HepG2 (cell line): ENCODE data around the gene PHF3. TPM values are rescaled to one million over a fixed set of nuclear protein-coding genes. Genes with fewer than 3 reads are reported as not detected.

Experiments used
- ARID3A ChIP-seq: IDR thresholded peaks from 2 replicates; pipeline ENCODE4 v1.6.1; 2012; ENCODE audit warnings: low read depth, low read length, improper control_type of control experiment
- ARNTL ChIP-seq: sonication (generic); formaldehyde crosslinking; IDR thresholded peaks from 2 replicates; pipeline ENCODE4 v1.4.0; 2020; ENCODE audit warnings: mild to moderate bottlenecking, missing genetic modification reagents
- ATF5 ChIP-seq: sonication (generic); formaldehyde crosslinking; IDR thresholded peaks from 2 replicates; pipeline ENCODE4 v1.4.0; 2020; ENCODE audit warnings: mild to moderate bottlenecking, low read depth, missing genetic modification reagents
- ATF7-NPFF ChIP-seq: sonication (generic); formaldehyde crosslinking; IDR thresholded peaks from 2 replicates; pipeline ENCODE4 v1.8.1; 2023; ENCODE audit warnings: mild to moderate bottlenecking, low read depth, missing genetic modification reagents, moderate library complexity
- FLYWCH1 ChIP-seq: sonication (generic); formaldehyde crosslinking; IDR thresholded peaks from 2 replicates; pipeline ENCODE4 v1.8.1; 2023; ENCODE audit warnings: mild to moderate bottlenecking, missing genetic modification reagents
- FOSL2 ChIP-seq: sonication (generic); formaldehyde crosslinking; IDR thresholded peaks from 2 replicates; pipeline ENCODE4 v1.4.0; 2020; ENCODE audit warnings: missing genetic modification reagents
- GATAD2A ChIP-seq: IDR thresholded peaks from 2 replicates; pipeline ENCODE4 v1.6.1; 2016
- IRX3 ChIP-seq: sonication (generic); formaldehyde crosslinking; IDR thresholded peaks from 2 replicates; pipeline ENCODE4 v1.8.1; 2023; ENCODE audit warnings: mild to moderate bottlenecking, low read depth, missing genetic modification reagents, borderline replicate concordance
- MAFK ChIP-seq, 2 experiments: IDR thresholded peaks in 1 of 2; conservative IDR thresholded peaks in 1 of 2; 2 replicates each; pipeline ENCODE4 v1.6.1; 2011; ENCODE audit warnings: improper control_type of control experiment in 2 of 2, low read length in 2 of 2
- NRL ChIP-seq: sonication (generic); formaldehyde crosslinking; IDR thresholded peaks from 2 replicates; pipeline ENCODE4 v1.5.0; 2020; ENCODE audit warnings: missing genetic modification reagents, mild to moderate bottlenecking, moderate library complexity, borderline replicate concordance
- PLSCR1 ChIP-seq: sonication (generic); formaldehyde crosslinking; IDR thresholded peaks from 2 replicates; pipeline ENCODE4 v1.5.0; 2020; ENCODE audit warnings: missing genetic modification reagents, mild to moderate bottlenecking, borderline replicate concordance
- SMARCC2 ChIP-seq: fragments of 450-650 bp; IDR thresholded peaks from 2 replicates; pipeline ENCODE4 v1.6.1; 2017; ENCODE audit warnings: antibody characterized with exemption, mild to moderate bottlenecking
- SNRNP70 ChIP-seq: fragments of 200-400 bp; formaldehyde crosslinking; IDR thresholded peaks from 2 replicates; pipeline ENCODE4 v1.6.1; 2017; ENCODE audit warnings: mild to moderate bottlenecking, low read depth, low read length, moderate library complexity
- SPEN ChIP-seq: sonication (generic); formaldehyde crosslinking; IDR thresholded peaks from 2 replicates; pipeline ENCODE4 v1.5.1; 2020; ENCODE audit warnings: low read depth, mild to moderate bottlenecking, missing genetic modification reagents
- TARDBP ChIP-seq: sonication (generic); formaldehyde crosslinking; IDR thresholded peaks from 2 replicates; pipeline ENCODE4 v1.8.0; 2022; ENCODE audit warnings: mild to moderate bottlenecking, missing genetic modification reagents
- TCF12 ChIP-seq, 2 experiments: fragments of 450-650 bp in 1 of 2; sonication (generic) in 1 of 2; formaldehyde crosslinking in 1 of 2; IDR thresholded peaks; 2 replicates each; pipeline versions ENCODE4 v1.6.1 to v1.8.0; 2017 to 2022; ENCODE audit warnings: antibody characterized with exemption in 1 of 2, mild to moderate bottlenecking in 1 of 2, missing genetic modification reagents in 1 of 2, moderate library complexity in 1 of 2
- ZBTB34 ChIP-seq: sonication (generic); formaldehyde crosslinking; IDR thresholded peaks from 2 replicates; pipeline ENCODE4 v1.8.0; 2022; ENCODE audit warnings: mild to moderate bottlenecking, missing genetic modification reagents
- ZNF260 ChIP-seq: sonication (generic); formaldehyde crosslinking; IDR thresholded peaks from 2 replicates; pipeline ENCODE4 v1.4.0; 2020; ENCODE audit warnings: missing genetic modification reagents, low read depth, mild to moderate bottlenecking, borderline replicate concordance
- ZNF451 ChIP-seq: sonication (generic); formaldehyde crosslinking; IDR thresholded peaks from 2 replicates; pipeline ENCODE4 v1.5.0; 2020; ENCODE audit warnings: mild to moderate bottlenecking, missing genetic modification reagents
- ZNF468 ChIP-seq: sonication (generic); formaldehyde crosslinking; IDR thresholded peaks from 2 replicates; pipeline ENCODE4 v1.8.0; 2022; ENCODE audit warnings: mild to moderate bottlenecking, moderate library complexity, missing genetic modification reagents
- ZNF557 ChIP-seq: sonication (generic); formaldehyde crosslinking; IDR thresholded peaks from 2 replicates; pipeline ENCODE4 v1.4.0; 2020; ENCODE audit warnings: missing genetic modification reagents
- ZSCAN12 ChIP-seq: sonication (generic); formaldehyde crosslinking; IDR thresholded peaks from 2 replicates; pipeline ENCODE4 v1.9.0; 2021; ENCODE audit warnings: mild to moderate bottlenecking, missing genetic modification reagents
- ZSCAN22 ChIP-seq: sonication (generic); formaldehyde crosslinking; IDR thresholded peaks from 2 replicates; pipeline ENCODE4 v1.4.0; 2020; ENCODE audit warnings: mild to moderate bottlenecking, missing genetic modification reagents
- polyA plus RNA-seq, 8 experiments: library from polyadenylated mRNA; depleted of rRNA in 3 of 8; stranded (reverse) in 7 of 8; unstranded in 1 of 8; fragments of >200 nt; fragmentation: Illumina TruSeq in 4 of 8; extraction: Trizol in 4 of 8; gene quantifications; 2 replicates each; pipeline versions ENCODE4 v1.2.1 to v1.2.3, GENCODE V29; 2011 to 2016; ENCODE audit warnings: low read depth in 4 of 8, missing spikeins in 1 of 8, mixed read lengths in 1 of 8; ENCODE audit not compliant: insufficient read depth in 1 of 8
- total RNA-seq, 5 experiments: library from RNA; depleted of rRNA; stranded (reverse); fragments of >200 nt; fragmentation: Illumina TruSeq; extraction: Trizol; gene quantifications; 2 replicates each; pipeline ENCODE4 v1.2.3, GENCODE V29; 2016; ENCODE audit warnings: low read depth in 1 of 5

PHF3 gene
- total and polyA plus RNA-seq, 2 of the 13 experiments (the other 11 are each of a cell fraction or from before 2014, with no cell fraction given) = 19.8 to 70.4 TPM

GRCh38 chr6:63635588-63636517 lies at the start of gene PHF3 (continued):
- TF ChIP-seq ATF5 (peak; percentile 85; the same call in 1 of the 2 replicates), ZNF557 (CRISPR knock-in tag) (peak; percentile 91), ZNF468 (CRISPR knock-in tag) (peak; percentile 91), NRL (peak; percentile 98), TCF12 (IDR thresholded peaks at IDR 0.05) (no peak), TCF12 (CRISPR knock-in tag; IDR thresholded peaks at IDR 0.05) (peak; percentile 85; the same call in 1 of the 2 replicates), ZSCAN12 (CRISPR knock-in tag) (peak; percentile 97), SPEN (peak; percentile 90), ZNF451 (CRISPR knock-in tag) (peak; percentile 100), ARNTL (CRISPR knock-in tag) (peak; percentile 91), MAFK (conservative IDR thresholded peaks at IDR 0.05 in 1 of 2, IDR thresholded peaks at IDR 0.05 in 1 of 2; ENCODE audit: low read length in 2 of 2) (no peak), ZBTB34 (CRISPR knock-in tag) (peak; percentile 72), SNRNP70 (no peak), GATAD2A (CRISPR knock-in tag) (peak; percentile 71), ZNF260 (no peak), FOSL2 (CRISPR knock-in tag) (peak; percentile 71), ATF7-NPFF (peak; percentile 99), ARID3A (0 out of 2 replicates have a peak, but pooled peaks have one; percentile 36), IRX3 (peak; percentile 99), PLSCR1 (CRISPR knock-in tag) (peak; percentile 85), FLYWCH1 (CRISPR knock-in tag) (peak; percentile 79; the same call in 1 of the 2 replicates), TARDBP (peak; percentile 96), SMARCC2 (no peak), ZSCAN22 (CRISPR knock-in tag) (peak; percentile 60; the same call in 1 of the 2 replicates)
